ENCODE data around the gene TENM3. TPM values are rescaled to one million over a fixed set of nuclear protein-coding genes. Genes with fewer than 3 reads are reported as not detected.

The TENM3 gene
- polyA plus RNA-seq, 1 of the 3 experiments (the other 2 are of a cell fraction): 10.4 TPM

DNA sequence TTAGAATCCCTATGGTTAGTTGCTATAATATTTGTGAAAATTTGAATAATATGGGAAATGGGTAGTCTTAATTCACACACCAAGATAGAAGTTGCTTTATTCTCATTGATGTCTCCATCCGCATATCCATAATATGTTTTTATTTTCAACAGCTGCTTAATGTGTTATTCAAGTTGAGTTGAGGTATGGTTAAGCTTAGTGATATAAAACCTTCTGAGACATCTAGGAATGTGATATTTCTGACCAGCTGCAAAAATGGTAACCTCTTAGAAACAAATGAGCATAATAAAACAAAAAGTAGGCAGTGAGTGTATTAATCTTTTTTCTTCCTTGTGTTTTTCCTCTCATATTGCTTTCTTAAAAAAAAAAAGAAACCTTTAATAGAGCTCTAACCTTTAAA lies 172.9 kb downstream of the TENM3 start:
- no peak for TF ChIP-seq SIN3A (IDR thresholded peaks at IDR 0.05; ENCODE audit: borderline replicate concordance, low read depth, low read length)
- TF ChIP-seq, protein P1, sequence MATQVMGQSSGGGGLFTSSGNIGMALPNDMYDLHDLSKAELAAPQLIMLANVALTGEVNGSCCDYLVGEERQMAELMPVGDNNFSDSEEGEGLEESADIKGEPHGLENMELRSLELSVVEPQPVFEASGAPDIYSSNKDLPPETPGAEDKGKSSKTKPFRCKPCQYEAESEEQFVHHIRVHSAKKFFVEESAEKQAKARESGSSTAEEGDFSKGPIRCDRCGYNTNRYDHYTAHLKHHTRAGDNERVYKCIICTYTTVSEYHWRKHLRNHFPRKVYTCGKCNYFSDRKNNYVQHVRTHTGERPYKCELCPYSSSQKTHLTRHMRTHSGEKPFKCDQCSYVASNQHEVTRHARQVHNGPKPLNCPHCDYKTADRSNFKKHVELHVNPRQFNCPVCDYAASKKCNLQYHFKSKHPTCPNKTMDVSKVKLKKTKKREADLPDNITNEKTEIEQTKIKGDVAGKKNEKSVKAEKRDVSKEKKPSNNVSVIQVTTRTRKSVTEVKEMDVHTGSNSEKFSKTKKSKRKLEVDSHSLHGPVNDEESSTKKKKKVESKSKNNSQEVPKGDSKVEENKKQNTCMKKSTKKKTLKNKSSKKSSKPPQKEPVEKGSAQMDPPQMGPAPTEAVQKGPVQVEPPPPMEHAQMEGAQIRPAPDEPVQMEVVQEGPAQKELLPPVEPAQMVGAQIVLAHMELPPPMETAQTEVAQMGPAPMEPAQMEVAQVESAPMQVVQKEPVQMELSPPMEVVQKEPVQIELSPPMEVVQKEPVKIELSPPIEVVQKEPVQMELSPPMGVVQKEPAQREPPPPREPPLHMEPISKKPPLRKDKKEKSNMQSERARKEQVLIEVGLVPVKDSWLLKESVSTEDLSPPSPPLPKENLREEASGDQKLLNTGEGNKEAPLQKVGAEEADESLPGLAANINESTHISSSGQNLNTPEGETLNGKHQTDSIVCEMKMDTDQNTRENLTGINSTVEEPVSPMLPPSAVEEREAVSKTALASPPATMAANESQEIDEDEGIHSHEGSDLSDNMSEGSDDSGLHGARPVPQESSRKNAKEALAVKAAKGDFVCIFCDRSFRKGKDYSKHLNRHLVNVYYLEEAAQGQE (IDR thresholded peaks at IDR 0.05; ENCODE audit: low read depth, low read length): no peak
- TF ChIP-seq FOXM1 (IDR thresholded peaks at IDR 0.05; ENCODE audit: low read depth): no peak
- no peak for TF ChIP-seq NFIC (IDR thresholded peaks at IDR 0.05; ENCODE audit: borderline replicate concordance)
- no peak for TF ChIP-seq FOXJ3 (CRISPR knock-in tag; IDR thresholded peaks at IDR 0.05)
- TF ChIP-seq JUND (IDR thresholded peaks at IDR 0.05): no peak
- DNase-seq: no peak
- ChIA-PET CTCF (no interaction called here), POLR2A (no interaction called here)
- Histone ChIP-seq H2AFZ (ENCODE audit: low read depth) (no peak overlapping the region), H4K20me1 (ENCODE audit: insufficient read depth) (no peaks in the 10 kb centered on the region), H3K4me3 (ENCODE audit: low read depth in 2 of 2, low read length in 1 of 2) (no peak overlapping the region), H3K79me2 (ENCODE audit: insufficient read depth) (no peaks in the 10 kb centered on the region), H3K27ac (ENCODE audit: low read depth in 2 of 2, low read length in 1 of 2) (no peak overlapping the region), H3K9me3 (no peaks in the 10 kb centered on the region), H3K9ac (no peak overlapping the region), H3K4me2 (no peak overlapping the region), H3K4me1 (ENCODE audit: control insufficient read depth in 1 of 2, insufficient read depth in 2 of 2, low read depth in 1 of 2, low read length in 1 of 2) (no peaks in the 10 kb centered on the region), H3K27me3 (ENCODE audit: insufficient read depth) (no peaks in the 10 kb centered on the region), H3F3A (replicated peaks; ENCODE audit: insufficient read depth) (no peaks in the 10 kb centered on the region), H3K36me3 (replicated peaks in 1 of 2; ENCODE audit: control insufficient read depth in 1 of 2, insufficient read depth in 2 of 2, low read length in 1 of 2) (no peaks in the 10 kb centered on the region), H3K9me2 (no peaks in the 10 kb centered on the region)
- WGBS (ENCODE audit: low lambda C conversion rate): 90% methylated on average over 1 of the region's 1 CpG

DNA sequence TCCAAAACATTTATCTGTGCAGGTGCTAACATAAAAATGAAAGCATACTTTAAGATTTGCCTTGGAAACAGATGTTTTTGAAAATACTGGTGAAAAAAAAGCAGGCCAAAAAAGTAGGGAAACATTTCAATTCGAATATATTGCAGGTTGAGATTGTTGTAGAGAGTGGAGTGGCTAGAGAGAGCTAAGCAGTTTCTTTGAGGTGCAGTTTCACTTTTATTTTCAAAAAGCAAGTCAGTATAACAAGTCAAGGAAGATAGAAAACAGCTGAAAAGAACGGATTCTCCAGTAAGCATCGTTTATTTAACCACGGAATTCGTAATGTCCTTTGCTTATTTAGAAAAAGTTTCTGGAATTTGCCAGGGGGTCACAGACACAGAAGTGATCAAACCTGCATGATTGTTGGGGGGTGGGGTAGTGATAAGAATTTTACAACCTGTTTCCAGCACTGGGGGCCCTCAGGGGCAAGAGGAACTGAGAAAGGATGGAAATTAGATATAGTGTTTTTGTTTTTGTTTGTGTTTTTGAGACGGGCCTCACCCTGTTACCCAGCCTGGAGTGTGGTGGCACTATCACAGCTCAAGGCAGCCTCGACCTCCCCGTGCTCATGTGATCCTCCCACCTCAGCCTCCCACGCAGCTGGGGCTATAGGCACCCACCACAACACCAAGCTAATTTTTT lies 175.0 kb downstream of the TENM3 start:
- ChIA-PET POLR2A (no interaction called here), CTCF (no interaction called here)
- Histone ChIP-seq H2AFZ (ENCODE audit: low read depth) (no peak overlapping the region), H3K4me2 (no peak overlapping the region), H3K36me3 (replicated peaks in 1 of 2; ENCODE audit: control insufficient read depth in 1 of 2, insufficient read depth in 2 of 2, low read length in 1 of 2) (no peaks in the 10 kb centered on the region), H3K9ac (no peak overlapping the region), H3K4me1 (ENCODE audit: control insufficient read depth in 1 of 2, insufficient read depth in 2 of 2, low read depth in 1 of 2, low read length in 1 of 2) (no peaks in the 10 kb centered on the region), H3K79me2 (ENCODE audit: insufficient read depth) (no peaks in the 10 kb centered on the region), H3K9me2 (no peaks in the 10 kb centered on the region), H3K9me3 (no peaks in the 10 kb centered on the region), H3K4me3 (ENCODE audit: low read depth in 2 of 2, low read length in 1 of 2) (no peak overlapping the region), H4K20me1 (ENCODE audit: insufficient read depth) (no peaks in the 10 kb centered on the region), H3K27me3 (ENCODE audit: insufficient read depth) (no peaks in the 10 kb centered on the region), H3K27ac (ENCODE audit: low read depth in 2 of 2, low read length in 1 of 2) (no peak overlapping the region), H3F3A (replicated peaks; ENCODE audit: insufficient read depth) (no peaks in the 10 kb centered on the region)
- WGBS (ENCODE audit: low lambda C conversion rate): 90% methylated on average over 9 of the region's 9 CpGs
- DNase-seq: no peak
- TF ChIP-seq, protein P2, sequence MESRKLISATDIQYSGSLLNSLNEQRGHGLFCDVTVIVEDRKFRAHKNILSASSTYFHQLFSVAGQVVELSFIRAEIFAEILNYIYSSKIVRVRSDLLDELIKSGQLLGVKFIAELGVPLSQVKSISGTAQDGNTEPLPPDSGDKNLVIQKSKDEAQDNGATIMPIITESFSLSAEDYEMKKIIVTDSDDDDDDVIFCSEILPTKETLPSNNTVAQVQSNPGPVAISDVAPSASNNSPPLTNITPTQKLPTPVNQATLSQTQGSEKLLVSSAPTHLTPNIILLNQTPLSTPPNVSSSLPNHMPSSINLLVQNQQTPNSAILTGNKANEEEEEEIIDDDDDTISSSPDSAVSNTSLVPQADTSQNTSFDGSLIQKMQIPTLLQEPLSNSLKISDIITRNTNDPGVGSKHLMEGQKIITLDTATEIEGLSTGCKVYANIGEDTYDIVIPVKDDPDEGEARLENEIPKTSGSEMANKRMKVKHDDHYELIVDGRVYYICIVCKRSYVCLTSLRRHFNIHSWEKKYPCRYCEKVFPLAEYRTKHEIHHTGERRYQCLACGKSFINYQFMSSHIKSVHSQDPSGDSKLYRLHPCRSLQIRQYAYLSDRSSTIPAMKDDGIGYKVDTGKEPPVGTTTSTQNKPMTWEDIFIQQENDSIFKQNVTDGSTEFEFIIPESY (IDR thresholded peaks at IDR 0.05; ENCODE audit: borderline replicate concordance, low read depth): no peak
